ENCODE data around the gene FAF2. TPM values are rescaled to one million over a fixed set of nuclear protein-coding genes. Genes with fewer than 3 reads are reported as not detected.

The FAF2 gene
- total and polyA plus RNA-seq, 2 donors (not counting 3 experiments of a cell fraction or from before 2014, with no cell fraction given) = 27.9 to 43.5 TPM

DNA sequence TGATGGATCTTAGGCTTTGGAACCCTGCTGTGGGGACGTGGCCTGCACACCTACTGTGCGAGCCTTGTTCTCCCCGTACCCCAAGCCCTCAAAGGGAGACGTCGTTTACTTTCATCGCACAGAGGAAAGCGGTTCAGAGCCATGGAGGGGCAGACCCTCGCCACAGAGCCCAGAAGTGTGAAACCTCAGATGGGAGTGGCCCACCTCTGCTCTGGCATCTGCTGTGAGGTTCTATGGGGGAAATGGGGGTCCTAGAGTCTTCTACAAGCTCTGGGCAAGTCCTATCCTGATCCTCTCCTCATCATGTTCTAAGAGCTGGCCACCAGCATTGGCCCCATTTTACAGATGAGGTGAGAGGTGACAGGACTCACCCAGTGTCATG is 92.8 kb downstream of the FAF2 start:
- CTCF ChIA-PET = no interaction called here
- H3K36me3 ChIP-seq (ENCODE audit: control insufficient read depth in 2 of 2, extremely low read depth in 1 of 2, insufficient read depth in 2 of 2, low read length in 2 of 2) = no peaks in the 10 kb centered on the region
- H3K4me3 ChIP-seq (replicated peaks in 1 of 3; ENCODE audit: insufficient read depth in 1 of 3, low read depth in 1 of 3, low read length in 3 of 3) = no peak overlapping the region
- no peak overlapping the region for H3K27ac ChIP-seq (ENCODE audit: insufficient read depth, low read depth, low read length)
- no peaks in the 10 kb centered on the region for H3K9me1 ChIP-seq (replicated peaks; ENCODE audit: control insufficient read depth, extremely low read depth, insufficient read depth, low read length)
- no peak overlapping the region for H3K9ac ChIP-seq (replicated peaks; ENCODE audit: extremely low read depth, insufficient read depth, low read length)
- POLR2A ChIA-PET = no interaction called here
- DNase-seq (ENCODE audit: low read depth, low spot score) (no peak), FAIRE-seq (no peak)
- H3K4me2 ChIP-seq (ENCODE audit: insufficient read depth, low read length) = no peak overlapping the region
- TF ChIP-seq POLR2AphosphoS5 (IDR thresholded peaks at IDR 0.05; ENCODE audit: insufficient read depth, low read depth, low read length) (no peak), JUN (IDR thresholded peaks at IDR 0.05; ENCODE audit: borderline replicate concordance, insufficient read depth, insufficient read length, low read depth) (no peak), POLR2A (IDR thresholded peaks at IDR 0.05; ENCODE audit: low read depth, low read length) (no peak), FOS (IDR thresholded peaks at IDR 0.05; ENCODE audit: borderline replicate concordance, insufficient read depth, low read length) (no peak), EZH2 (IDR thresholded peaks at IDR 0.05; ENCODE audit: borderline replicate concordance, low read depth, low read length, severe bottlenecking) (no peak), MYC (IDR thresholded peaks at IDR 0.05; ENCODE audit: low read depth, low read length) (no peak)
- TF ChIP-seq, protein P1, sequence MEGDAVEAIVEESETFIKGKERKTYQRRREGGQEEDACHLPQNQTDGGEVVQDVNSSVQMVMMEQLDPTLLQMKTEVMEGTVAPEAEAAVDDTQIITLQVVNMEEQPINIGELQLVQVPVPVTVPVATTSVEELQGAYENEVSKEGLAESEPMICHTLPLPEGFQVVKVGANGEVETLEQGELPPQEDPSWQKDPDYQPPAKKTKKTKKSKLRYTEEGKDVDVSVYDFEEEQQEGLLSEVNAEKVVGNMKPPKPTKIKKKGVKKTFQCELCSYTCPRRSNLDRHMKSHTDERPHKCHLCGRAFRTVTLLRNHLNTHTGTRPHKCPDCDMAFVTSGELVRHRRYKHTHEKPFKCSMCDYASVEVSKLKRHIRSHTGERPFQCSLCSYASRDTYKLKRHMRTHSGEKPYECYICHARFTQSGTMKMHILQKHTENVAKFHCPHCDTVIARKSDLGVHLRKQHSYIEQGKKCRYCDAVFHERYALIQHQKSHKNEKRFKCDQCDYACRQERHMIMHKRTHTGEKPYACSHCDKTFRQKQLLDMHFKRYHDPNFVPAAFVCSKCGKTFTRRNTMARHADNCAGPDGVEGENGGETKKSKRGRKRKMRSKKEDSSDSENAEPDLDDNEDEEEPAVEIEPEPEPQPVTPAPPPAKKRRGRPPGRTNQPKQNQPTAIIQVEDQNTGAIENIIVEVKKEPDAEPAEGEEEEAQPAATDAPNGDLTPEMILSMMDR (IDR thresholded peaks at IDR 0.05; ENCODE audit: extremely low read depth in 1 of 2, insufficient read depth in 1 of 2, low read depth in 1 of 2, low read length in 2 of 2) = no peak
- TF ChIP-seq, protein P2, sequence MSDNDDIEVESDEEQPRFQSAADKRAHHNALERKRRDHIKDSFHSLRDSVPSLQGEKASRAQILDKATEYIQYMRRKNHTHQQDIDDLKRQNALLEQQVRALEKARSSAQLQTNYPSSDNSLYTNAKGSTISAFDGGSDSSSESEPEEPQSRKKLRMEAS (IDR thresholded peaks at IDR 0.05; ENCODE audit: insufficient read depth, insufficient read length) = no peak
- dilution Hi-C loops (cut with MboI; ENCODE audit: extremely low pct_ligation_motif_present, low sequenced_read_pairs) (no loop called here), intact Hi-C loops (cut with micrococcal nuclease) (no loop called here)
- H4K20me1 ChIP-seq (replicated peaks; ENCODE audit: control insufficient read depth, extremely low read depth, insufficient read depth, low read length) = no peaks in the 10 kb centered on the region
- no peaks in the 10 kb centered on the region for H3K27me3 ChIP-seq (ENCODE audit: control insufficient read depth in 2 of 2, insufficient read depth in 2 of 2, low read length in 2 of 2)
- no TSS peak for BruUV-seq (replicated peaks)
- no peaks in the 10 kb centered on the region for H3K9me3 ChIP-seq (replicated peaks; ENCODE audit: control insufficient read depth, insufficient read depth, low read length)
- H2AFZ ChIP-seq (ENCODE audit: low read depth, low read length) = no peak overlapping the region
- H3K79me2 ChIP-seq (ENCODE audit: control insufficient read depth, insufficient read depth, low read length) = peaks cover 5% of the 10 kb centered on the region
- H3K4me1 ChIP-seq (ENCODE audit: control insufficient read depth, extremely low read depth, insufficient read depth, low read length) = peaks cover 38% of the 10 kb centered on the region

Data from endothelial cell of umbilical vein (primary cell).